ENCODE results near the gene ZRSR2. TPM values are rescaled to one million over a fixed set of nuclear protein-coding genes. Genes with fewer than 3 reads are reported as not detected.

The ZRSR2 gene
- total and polyA plus RNA-seq, 2 of the 13 experiments (the other 11 are each of a cell fraction or from before 2014, with no cell fraction given): 3.6 to 4.9 TPM

DNA sequence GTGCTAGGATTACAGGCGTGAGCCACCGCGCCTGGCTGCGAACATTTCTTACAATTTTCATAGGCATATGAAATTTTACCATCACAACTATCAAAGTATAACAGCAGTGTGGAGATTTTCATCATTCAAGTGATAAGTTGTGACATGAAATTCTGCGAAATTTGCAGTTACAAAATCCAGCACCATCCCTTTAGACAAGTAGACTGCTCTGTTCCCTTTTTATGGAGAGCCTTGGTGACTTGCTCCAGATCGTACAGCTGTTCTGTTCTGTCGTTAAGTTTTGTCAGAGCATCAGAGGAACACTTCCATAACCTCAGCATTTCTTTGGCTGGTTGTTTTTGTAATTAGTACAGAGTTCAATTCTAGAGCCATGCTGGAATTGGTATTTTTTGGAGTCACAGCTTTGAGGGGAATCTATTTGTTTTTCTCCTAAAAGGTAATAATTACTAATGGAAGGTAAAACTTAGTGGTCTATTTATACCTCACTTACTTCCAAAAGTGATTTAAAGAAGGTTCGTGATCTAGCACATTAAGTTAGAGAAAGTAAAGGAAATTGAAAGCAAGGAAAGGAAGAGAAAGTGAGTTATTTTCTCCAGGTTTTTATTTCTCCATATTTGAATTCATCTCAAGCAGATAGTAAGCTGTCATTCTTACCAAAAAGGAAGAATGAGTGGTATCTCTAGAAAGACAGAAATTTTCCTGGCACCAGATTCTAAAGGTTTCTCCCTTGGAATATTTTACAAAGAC is 22.1 kb downstream of the ZRSR2 start:
- no peaks in the 10 kb centered on the region for H3K27me3 ChIP-seq (ENCODE audit: control insufficient read depth in 1 of 2, insufficient read depth in 2 of 2, low read length in 2 of 2)
- FAIRE-seq (no peak), ATAC-seq (no peak), DNase-seq (ENCODE audit: low spot score) (no peak)
- H3K9me3 ChIP-seq (ENCODE audit: low read length): no peaks in the 10 kb centered on the region
- in situ Hi-C loops (cut with HindIII; ENCODE audit: extremely low pct_ligation_motif_present, low pct_unique_long_range_greater_than_20kb): no loop called here
- H3K4me2 ChIP-seq (ENCODE audit: low read depth, low read length): no peak overlapping the region
- no peaks in the 10 kb centered on the region for H4K20me1 ChIP-seq (ENCODE audit: insufficient read depth, low read length)
- H3K4me1 ChIP-seq (ENCODE audit: insufficient read depth, low read length): no peaks in the 10 kb centered on the region
- BruUV-seq (replicated peaks): no TSS peak
- H3K79me2 ChIP-seq (ENCODE audit: insufficient read depth, low read length): no peaks in the 10 kb centered on the region
- no peak for TF ChIP-seq ELF4 (CRISPR knock-in tag; IDR thresholded peaks at IDR 0.05; ENCODE audit: borderline replicate concordance)
- TF ChIP-seq ZNF790 (CRISPR knock-in tag; IDR thresholded peaks at IDR 0.05; ENCODE audit: borderline replicate concordance): no peak
- no peak for TF ChIP-seq CEBPG (CRISPR knock-in tag; IDR thresholded peaks at IDR 0.05)
- H3K9ac ChIP-seq (ENCODE audit: insufficient read depth, low read depth, low read length): no peak overlapping the region
- H3K4me3 ChIP-seq (replicated peaks in 1 of 3; ENCODE audit: insufficient read depth in 1 of 3, low read depth in 2 of 3, low read length in 3 of 3): no peak overlapping the region
- intact Hi-C loops (cut with micrococcal nuclease; ENCODE audit: unreplicated experiment): no loop called here
- ChIA-PET POLR2A (no interaction called here), CTCF (ENCODE audit: low intra/inter-chr PET ratio, low total read pairs) (no interaction called here)
- peaks cover 2 to 17% of the 10 kb centered on the region in 2 experiments; a peak in 3 of 5 replicates for H3K36me3 ChIP-seq (replicated peaks in 1 of 2; ENCODE audit: control insufficient read depth in 1 of 2, insufficient read depth in 2 of 2, low read length in 2 of 2)
- H3K27ac ChIP-seq (ENCODE audit: extremely low read length, insufficient read depth, low read length): no peak overlapping the region
- H2AFZ ChIP-seq (ENCODE audit: low read length): no peak overlapping the region
- 95% methylated on average over 8 of the region's 8 CpGs for WGBS (ENCODE audit: low lambda C conversion rate)

DNA sequence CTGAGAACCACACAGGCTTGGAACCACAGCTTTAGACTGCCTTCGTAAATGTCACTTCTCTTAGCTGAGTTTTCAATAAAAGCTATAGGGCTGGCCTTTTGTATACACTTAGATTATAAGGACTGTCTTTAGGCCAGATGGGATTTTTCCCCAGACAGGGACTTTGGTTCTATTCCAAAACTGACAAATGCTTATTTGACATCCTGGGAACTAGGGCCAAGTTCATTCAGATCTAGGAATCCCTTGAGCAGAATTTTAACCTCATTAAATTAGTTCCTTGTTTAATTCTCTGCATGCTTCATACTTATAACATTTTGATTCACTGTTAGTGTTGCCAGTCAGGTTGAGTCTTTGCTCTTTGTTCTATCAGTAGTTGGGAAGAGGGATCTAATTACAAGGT is 23.1 kb downstream of the ZRSR2 start:
- Histone ChIP-seq H3K4me2 (ENCODE audit: low read depth, low read length) (no peak overlapping the region), H3K9me3 (ENCODE audit: low read length) (no peaks in the 10 kb centered on the region), H3K36me3 (replicated peaks in 1 of 2; ENCODE audit: control insufficient read depth in 1 of 2, insufficient read depth in 2 of 2, low read length in 2 of 2) (peaks cover 2 to 17% of the 10 kb centered on the region in 2 experiments; a peak in 3 of 5 replicates), H3K27ac (ENCODE audit: extremely low read length, insufficient read depth, low read length) (no peak overlapping the region), H3K4me3 (replicated peaks in 1 of 3; ENCODE audit: insufficient read depth in 1 of 3, low read depth in 2 of 3, low read length in 3 of 3) (no peak overlapping the region), H3K79me2 (ENCODE audit: insufficient read depth, low read length) (no peaks in the 10 kb centered on the region), H4K20me1 (ENCODE audit: insufficient read depth, low read length) (no peaks in the 10 kb centered on the region), H3K27me3 (ENCODE audit: control insufficient read depth in 1 of 2, insufficient read depth in 2 of 2, low read length in 2 of 2) (no peaks in the 10 kb centered on the region), H3K4me1 (ENCODE audit: insufficient read depth, low read length) (no peaks in the 10 kb centered on the region), H3K9ac (ENCODE audit: insufficient read depth, low read depth, low read length) (no peak overlapping the region), H2AFZ (ENCODE audit: low read length) (no peak overlapping the region)
- POLR2A ChIA-PET: no interaction called here
- WGBS (ENCODE audit: low lambda C conversion rate): no CpG with 5 or more reads among the region's 1 CpG
- in situ Hi-C loops (cut with HindIII; ENCODE audit: extremely low pct_ligation_motif_present, low pct_unique_long_range_greater_than_20kb): no loop called here
- TF ChIP-seq RARG (CRISPR knock-in tag; IDR thresholded peaks at IDR 0.05; ENCODE audit: low read depth) (no peak), CEBPB (IDR thresholded peaks at IDR 0.05; ENCODE audit: borderline replicate concordance, low read depth, low read length) (no peak), MTF1 (CRISPR knock-in tag; IDR thresholded peaks at IDR 0.05) (no peak), NFIC (IDR thresholded peaks at IDR 0.05; ENCODE audit: low read length) (no peak), TEAD2 (CRISPR knock-in tag; IDR thresholded peaks at IDR 0.05) (no peak), ZNF550 (CRISPR knock-in tag; IDR thresholded peaks at IDR 0.05; ENCODE audit: borderline replicate concordance) (no peak), ZNF138 (CRISPR knock-in tag; IDR thresholded peaks at IDR 0.05; ENCODE audit: low read depth) (no peak), TMF1 (CRISPR knock-in tag; IDR thresholded peaks at IDR 0.05; ENCODE audit: low read depth) (no peak), RNF2 (conservative IDR thresholded peaks at IDR 0.05; ENCODE audit: low read depth) (no peak), RFX5 (IDR thresholded peaks at IDR 0.05; ENCODE audit: low read depth, low read length) (no peak), ZBTB1 (CRISPR knock-in tag; IDR thresholded peaks at IDR 0.05; ENCODE audit: borderline replicate concordance) (no peak), GTF2F1 (IDR thresholded peaks at IDR 0.05; ENCODE audit: low read length) (no peak)
- TF ChIP-seq, protein P1, sequence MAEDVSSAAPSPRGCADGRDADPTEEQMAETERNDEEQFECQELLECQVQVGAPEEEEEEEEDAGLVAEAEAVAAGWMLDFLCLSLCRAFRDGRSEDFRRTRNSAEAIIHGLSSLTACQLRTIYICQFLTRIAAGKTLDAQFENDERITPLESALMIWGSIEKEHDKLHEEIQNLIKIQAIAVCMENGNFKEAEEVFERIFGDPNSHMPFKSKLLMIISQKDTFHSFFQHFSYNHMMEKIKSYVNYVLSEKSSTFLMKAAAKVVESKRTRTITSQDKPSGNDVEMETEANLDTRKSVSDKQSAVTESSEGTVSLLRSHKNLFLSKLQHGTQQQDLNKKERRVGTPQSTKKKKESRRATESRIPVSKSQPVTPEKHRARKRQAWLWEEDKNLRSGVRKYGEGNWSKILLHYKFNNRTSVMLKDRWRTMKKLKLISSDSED (CRISPR knock-in tag; IDR thresholded peaks at IDR 0.05): no peak
- FAIRE-seq (no peak), DNase-seq (ENCODE audit: low spot score) (no peak), ATAC-seq (no peak)
- no TSS peak for BruUV-seq (replicated peaks)
- CTCF ChIA-PET (ENCODE audit: low intra/inter-chr PET ratio, low total read pairs): no interaction called here
- intact Hi-C loops (cut with micrococcal nuclease; ENCODE audit: unreplicated experiment): no loop called here

All from HepG2 (cell line).